Eye (tissue), 1 donor: Measurements from ENCODE around the gene TSPAN14.

ENCODE experiments used
- DNase-seq: peaks from one replicate; pipeline ENCODE4 v3.0.0-alpha.2; 2015

The TSPAN14 gene

GRCh38 chr10:80553436-80553835, 99.3 kb downstream of the TSPAN14 start:
- no peak for DNase-seq

- no peak for DNase-seq
Observed at GRCh38 chr10:80554050-80554449, 99.9 kb downstream of the TSPAN14 start.

DNA sequence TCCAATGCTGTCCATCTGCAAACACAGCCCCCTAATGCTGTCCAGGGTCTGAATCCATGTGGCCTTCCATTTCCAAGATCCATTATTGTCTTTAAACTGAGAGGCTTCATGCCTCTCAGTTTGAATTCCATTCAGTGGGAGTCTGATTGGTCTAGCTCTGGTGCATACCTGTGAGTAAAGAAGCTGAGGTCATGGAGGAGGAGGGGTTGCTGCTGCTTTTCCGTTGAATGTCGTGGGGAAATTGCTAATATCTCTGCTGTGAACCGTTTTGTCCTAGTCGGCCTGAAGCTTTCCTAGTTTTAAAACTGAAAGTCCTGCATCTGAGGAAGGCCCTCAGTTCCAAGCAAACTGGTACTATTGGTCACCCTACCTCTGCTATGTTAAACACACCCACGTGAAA, 101.3 kb downstream of the TSPAN14 start:
- no peak for DNase-seq

DNA sequence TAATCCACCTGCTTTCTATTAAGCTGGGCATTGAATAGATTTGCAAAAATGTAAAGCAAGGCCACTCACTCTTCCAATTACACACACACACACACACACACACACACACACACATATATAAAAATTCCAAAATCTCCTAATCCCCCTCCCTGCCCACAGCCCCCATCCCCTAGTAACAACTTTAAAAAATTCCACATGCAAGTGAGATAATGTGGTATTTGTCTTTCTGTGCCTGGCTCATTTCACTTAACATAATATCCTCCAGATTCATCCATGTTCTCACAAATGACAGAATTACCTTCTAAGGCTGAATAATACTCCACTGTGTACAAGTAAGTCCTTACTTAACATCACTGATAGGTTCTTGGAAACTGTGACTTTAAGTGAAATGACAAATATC, 107.8 kb downstream of the TSPAN14 start:
- peak; percentile 46 for DNase-seq

DNA sequence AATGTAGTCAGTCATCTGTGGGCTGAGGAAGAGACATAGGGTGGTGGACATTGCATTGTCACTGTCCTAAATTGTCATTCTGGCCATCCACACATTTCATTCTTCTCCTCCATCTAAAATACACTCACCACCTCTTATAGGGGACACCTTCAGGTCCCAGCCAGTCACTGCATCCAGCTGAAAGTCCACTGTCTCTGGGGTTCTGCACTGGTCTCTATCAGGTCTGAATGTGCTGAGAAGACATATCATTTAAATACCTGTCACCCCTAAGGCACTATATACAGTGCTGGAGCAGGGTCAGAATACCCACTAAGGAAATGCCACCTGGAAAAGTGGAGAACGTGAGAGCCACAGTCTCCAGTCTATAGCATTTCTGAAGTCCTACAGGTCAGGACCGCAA, 113.2 kb downstream of the TSPAN14 start:
- no peak for DNase-seq

DNA sequence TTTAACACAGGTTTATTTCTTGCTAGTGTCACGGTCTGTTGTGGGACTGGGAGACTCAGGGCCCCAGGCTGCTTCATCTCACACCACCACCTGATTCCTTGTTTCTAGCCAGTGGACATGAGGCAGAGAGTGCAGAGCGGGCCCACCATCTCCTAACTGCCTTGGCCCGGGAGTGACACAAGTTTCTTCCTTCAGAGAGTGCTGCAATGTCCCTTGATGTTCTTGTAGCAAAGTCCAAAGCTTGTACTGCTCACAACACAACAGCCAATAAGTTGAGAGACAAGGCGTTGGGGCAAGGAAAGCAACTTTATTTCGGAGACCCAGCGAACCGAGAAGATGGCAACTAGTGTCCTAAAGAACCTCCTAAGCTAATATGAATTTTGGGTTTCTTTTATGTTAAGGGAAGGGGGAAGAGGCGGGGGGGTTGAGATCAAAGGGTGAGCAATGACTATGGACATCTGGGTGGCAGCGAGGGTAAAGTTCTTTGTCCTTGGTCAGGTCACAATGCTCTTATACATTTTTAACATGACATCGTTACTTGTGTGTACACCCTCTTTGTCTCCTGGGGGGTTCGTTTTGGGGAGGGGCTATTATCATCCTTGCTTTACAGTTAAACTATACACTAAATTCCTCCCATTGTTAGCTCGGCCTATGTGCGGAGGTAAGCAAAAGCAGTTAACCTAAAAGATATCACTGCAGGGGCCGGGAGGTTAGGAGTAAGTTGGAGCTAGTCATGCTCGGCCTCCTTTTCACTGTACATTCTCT, 115.2 kb downstream of the TSPAN14 start:
- no peak for DNase-seq

DNA sequence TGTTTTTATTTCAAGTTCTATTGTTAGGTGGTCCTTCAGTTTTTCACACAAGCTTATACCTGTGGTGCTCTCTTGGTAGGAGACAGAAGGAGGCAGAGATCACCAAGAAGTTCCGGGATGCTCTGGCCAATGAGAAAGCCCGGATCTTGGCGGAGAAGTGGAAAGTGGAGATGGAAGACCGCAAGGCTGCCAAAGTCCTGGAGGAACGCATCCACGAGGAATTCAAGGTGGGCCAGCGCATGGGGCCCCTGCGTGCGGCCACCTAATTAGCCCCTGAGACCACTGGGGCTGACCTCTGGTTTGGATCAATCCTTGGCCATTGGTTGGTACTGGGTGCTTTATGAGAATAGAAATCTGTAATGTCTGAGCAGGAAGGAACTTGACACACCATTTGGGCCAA, 117.2 kb downstream of the TSPAN14 start:
- DNase-seq, result no peak

- no peak for DNase-seq
Observed at GRCh38 chr10:80579181-80579763, 125.2 kb downstream of the TSPAN14 start.

DNA sequence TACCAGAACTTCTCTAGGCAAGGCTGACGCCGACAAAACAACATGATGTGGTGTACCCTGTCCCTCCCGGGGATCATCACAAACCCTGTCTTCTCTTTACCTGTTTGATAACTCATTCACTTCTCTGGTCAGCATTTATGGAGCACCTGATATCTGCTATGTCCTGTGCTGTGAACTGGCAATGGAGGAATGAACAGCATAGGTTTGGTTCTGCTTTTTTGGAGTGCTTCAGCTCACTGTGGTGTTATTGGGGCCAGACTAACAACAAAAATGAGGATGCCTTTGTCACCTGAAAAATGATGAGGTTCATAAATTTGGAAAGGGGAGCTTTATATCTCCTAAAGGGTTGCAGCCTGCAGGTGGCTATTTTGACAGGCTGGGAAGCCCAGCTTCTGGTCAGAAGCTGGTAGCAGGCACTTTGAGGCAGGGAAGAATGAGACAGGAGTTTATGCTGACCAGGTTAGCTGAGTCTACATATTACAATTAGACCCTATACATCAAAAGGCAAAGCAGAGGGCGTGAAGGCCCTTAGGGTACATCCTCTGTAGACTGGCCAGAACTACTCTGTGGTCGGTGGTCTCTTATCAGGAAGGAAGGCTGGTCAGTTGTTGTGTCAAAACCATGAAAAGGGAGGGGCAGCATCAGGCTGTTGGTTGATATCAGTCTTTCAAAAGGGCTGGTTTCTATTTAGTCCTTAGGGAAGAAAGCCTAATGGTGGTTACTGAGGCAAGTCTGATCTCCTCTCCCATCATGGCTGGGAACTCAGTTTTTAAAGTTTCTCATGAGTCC, 125.9 kb downstream of the TSPAN14 start:
- no peak for DNase-seq

DNA sequence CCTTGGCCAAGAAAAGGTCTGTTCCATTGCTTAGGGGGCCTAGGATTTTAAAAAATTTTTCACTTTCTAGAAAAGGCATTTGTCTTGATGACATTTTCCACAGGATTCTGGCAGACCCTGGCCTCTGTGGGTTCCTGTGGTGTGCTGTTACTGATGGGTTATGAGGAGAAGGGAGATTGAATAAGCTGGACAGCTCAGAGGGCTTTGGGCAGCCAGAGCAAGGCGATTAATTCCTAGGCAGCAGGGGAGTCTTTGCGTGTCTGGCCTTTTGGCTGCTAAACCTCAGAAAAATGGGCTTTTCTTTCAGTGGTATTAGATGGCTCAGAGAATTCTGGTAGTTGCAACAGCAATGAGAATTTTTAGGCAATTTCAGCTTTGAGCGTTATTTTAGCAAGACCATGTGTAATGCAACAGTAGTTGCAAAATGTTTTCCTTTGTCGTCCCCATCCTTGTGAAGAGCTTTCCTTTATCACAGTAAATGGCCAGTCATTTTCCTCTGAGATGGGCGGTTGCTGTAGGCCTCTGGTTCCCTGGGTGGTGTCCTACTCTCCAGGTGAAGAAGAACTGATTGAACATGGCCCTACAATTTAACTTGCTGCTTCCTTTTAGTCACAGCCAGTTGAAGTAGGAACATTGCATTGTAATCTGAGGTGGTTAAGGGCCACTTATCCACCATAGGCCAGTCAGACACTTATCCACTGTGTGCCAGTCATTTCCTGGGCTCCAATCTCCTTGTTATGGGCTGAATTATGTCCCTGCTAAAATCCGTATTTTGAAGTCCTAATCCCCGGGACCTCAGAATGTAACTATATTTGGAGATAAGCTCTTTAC, 126.7 kb downstream of the TSPAN14 start:
- no peak for DNase-seq

GRCh38 chr10:80581469-80581835, 127.3 kb downstream of the TSPAN14 start:
- no peak for DNase-seq

DNA sequence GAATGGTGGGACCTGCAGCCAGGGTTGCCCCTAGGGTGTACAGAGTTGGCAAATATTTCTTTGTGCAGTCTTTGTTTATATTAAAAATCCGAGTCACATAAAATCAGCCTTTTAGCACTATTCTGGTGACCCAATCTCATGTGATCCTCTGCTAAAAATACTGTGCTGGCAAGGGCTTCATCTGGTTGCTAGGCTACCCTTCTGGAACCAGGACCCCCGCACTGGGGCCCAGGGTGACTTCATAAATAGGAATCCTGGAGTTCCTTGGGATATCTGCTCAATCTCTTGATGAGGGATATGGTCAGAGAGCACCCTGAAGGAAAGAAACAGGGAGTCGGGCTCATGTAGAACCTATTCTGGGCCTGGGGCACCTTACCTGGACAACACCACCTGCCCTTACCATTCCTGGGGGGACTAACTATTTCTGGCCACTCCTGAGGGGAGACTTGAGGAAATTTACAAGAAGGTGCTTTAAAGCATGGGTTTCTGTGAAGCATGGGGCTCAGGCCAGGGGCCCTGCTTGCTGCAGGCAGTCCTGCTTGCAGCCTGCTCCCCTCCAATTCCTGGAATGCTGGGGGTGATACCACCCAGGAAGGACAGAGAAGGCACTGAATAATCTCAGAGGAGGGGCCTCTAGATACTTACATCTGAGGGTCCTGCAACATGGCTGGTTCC, 128.3 kb downstream of the TSPAN14 start:
- DNase-seq, result peak; percentile 18
